Trophoblast cell (in vitro differentiated cells and primary cell): ENCODE data around the gene ITGA1.

Source experiments
- DNase-seq, 2 donors: peaks; one replicate each; pipeline ENCODE4 v3.0.0-alpha.2; 2016
- H2AFZ ChIP-seq: 2 replicates; pipeline ENCODE4 v1.6.1; 2013; ENCODE audit warnings: low read length, moderate library complexity, mild to moderate bottlenecking; ENCODE audit not compliant: insufficient read depth, poor library complexity
- H2AK5ac ChIP-seq: 2 replicates; pipeline ENCODE4 v1.6.1; 2013; ENCODE audit warnings: mild to moderate bottlenecking, low read length
- H2BK120ac ChIP-seq: 2 replicates; pipeline ENCODE4 v1.6.1; 2013; ENCODE audit warnings: low read length, mild to moderate bottlenecking, moderate library complexity; ENCODE audit not compliant: insufficient read depth, poor library complexity
- H2BK12ac ChIP-seq: 2 replicates; pipeline ENCODE4 v1.6.1; 2013; ENCODE audit warnings: mild to moderate bottlenecking, low read length, moderate library complexity
- H2BK5ac ChIP-seq: 2 replicates; pipeline ENCODE4 v1.6.1; 2013; ENCODE audit warnings: low read length, low read depth, moderate library complexity, mild to moderate bottlenecking; ENCODE audit not compliant: poor library complexity
- H3K14ac ChIP-seq: 2 replicates; pipeline ENCODE4 v1.6.1; 2013; ENCODE audit warnings: mild to moderate bottlenecking, low read length
- H3K18ac ChIP-seq: 2 replicates; pipeline ENCODE4 v1.6.1; 2013; ENCODE audit warnings: mild to moderate bottlenecking, low read length
- H3K23ac ChIP-seq: 2 replicates; pipeline ENCODE4 v1.6.1; 2013; ENCODE audit warnings: low read length
- H3K27ac ChIP-seq: 2 replicates; pipeline ENCODE4 v1.5.1; 2013; ENCODE audit warnings: low read depth, mild to moderate bottlenecking, inconsistent platforms, low read length, moderate library complexity
- H3K27me3 ChIP-seq: 2 replicates; pipeline ENCODE4 v1.6.1; 2013; ENCODE audit warnings: inconsistent platforms, mild to moderate bottlenecking, low read length, moderate library complexity; ENCODE audit not compliant: insufficient read depth
- H3K36me3 ChIP-seq, 2 experiments: 1 replicate in 1 of 2; 2 replicates in 1 of 2; pipeline ENCODE4 v1.6.1; 2013; ENCODE audit warnings: low read length in 2 of 2, mild to moderate bottlenecking in 2 of 2, moderate library complexity in 1 of 2; ENCODE audit not compliant: insufficient read depth in 2 of 2, control insufficient read depth in 1 of 2
- H3K4ac ChIP-seq: 2 replicates; pipeline ENCODE4 v1.6.1; 2013; ENCODE audit warnings: low read depth, mild to moderate bottlenecking, low read length, moderate library complexity
- H3K4me1 ChIP-seq, 2 experiments: 1 replicate in 1 of 2; 2 replicates in 1 of 2; pipeline ENCODE4 v1.6.1; 2013; ENCODE audit warnings: low read length in 2 of 2, mild to moderate bottlenecking in 2 of 2, moderate library complexity in 1 of 2; ENCODE audit not compliant: insufficient read depth in 2 of 2, control insufficient read depth in 1 of 2
- H3K4me2 ChIP-seq: 2 replicates; pipeline ENCODE4 v1.6.1; 2013; ENCODE audit warnings: inconsistent platforms, mild to moderate bottlenecking, low read length, moderate library complexity
- H3K4me3 ChIP-seq: 2 replicates; pipeline ENCODE4 v1.5.1; 2013; ENCODE audit warnings: mild to moderate bottlenecking, low read depth, low read length, inconsistent platforms
- H3K79me1 ChIP-seq: one replicate; pipeline ENCODE4 v1.6.1; 2013; ENCODE audit warnings: low read length
- H3K79me2 ChIP-seq: 2 replicates; pipeline ENCODE4 v1.6.1; 2013; ENCODE audit warnings: low read length, mild to moderate bottlenecking; ENCODE audit not compliant: control insufficient read depth, insufficient read depth, poor library complexity
- H3K9ac ChIP-seq: 2 replicates; pipeline ENCODE4 v1.6.1; 2013; ENCODE audit warnings: mild to moderate bottlenecking, low read length
- H3K9me3 ChIP-seq: 2 replicates; pipeline ENCODE4 v1.6.1; 2013; ENCODE audit warnings: low read depth, mild to moderate bottlenecking, control low read depth, inconsistent platforms, low read length; ENCODE audit not compliant: insufficient read depth
- H4K12ac ChIP-seq: 2 replicates; pipeline ENCODE4 v1.6.1; 2013; ENCODE audit warnings: low read depth, mild to moderate bottlenecking, low read length, moderate library complexity
- H4K8ac ChIP-seq: 2 replicates; pipeline ENCODE4 v1.6.1; 2013; ENCODE audit warnings: low read depth, mild to moderate bottlenecking, low read length, moderate library complexity
- H4K91ac ChIP-seq: one replicate; pipeline ENCODE4 v1.6.1; 2013; ENCODE audit warnings: low read depth, mild to moderate bottlenecking, low read length, moderate library complexity
- WGBS: extraction: QIAGEN DNeasy Blood & Tissue Kit; methylation state at CpG from one replicate; pipeline ENCODE4 v1.1.7; 2013; ENCODE audit warnings: missing lambda C conversion rate; ENCODE audit not compliant: insufficient read length, insufficient coverage; ENCODE audit errors: extremely low coverage; 5-methylcytosine and 5-hydroxymethylcytosine counted together

The ITGA1 gene

GRCh38 chr5:52829664-52830063 lies 41.9 kb downstream of the ITGA1 start:
- no peak overlapping the region for H2AK5ac ChIP-seq
- H3K4me1 ChIP-seq = no peaks in the 10 kb centered on the region
- H2BK5ac ChIP-seq = no peak overlapping the region
- no peak overlapping the region for H4K91ac ChIP-seq
- no peak overlapping the region for H3K18ac ChIP-seq
- H3K14ac ChIP-seq = no peak overlapping the region
- H2BK12ac ChIP-seq = no peak overlapping the region
- H3K27ac ChIP-seq = no peak overlapping the region
- H3K79me2 ChIP-seq = no peaks in the 10 kb centered on the region
- no peaks in the 10 kb centered on the region for H3K79me1 ChIP-seq
- no peak overlapping the region for H4K8ac ChIP-seq
- no peak overlapping the region for H2AFZ ChIP-seq
- H2BK120ac ChIP-seq = no peak overlapping the region
- H4K12ac ChIP-seq = no peak overlapping the region
- no peaks in the 10 kb centered on the region for H3K9me3 ChIP-seq
- no peak overlapping the region for H3K4ac ChIP-seq
- H3K23ac ChIP-seq = no peak overlapping the region
- peaks cover 0 to 2% of the 10 kb centered on the region in 2 experiments for H3K36me3 ChIP-seq
- H3K4me2 ChIP-seq = no peak overlapping the region
- no peak overlapping the region for H3K9ac ChIP-seq
- H3K4me3 ChIP-seq = no peak overlapping the region
- no peak for DNase-seq
- H3K27me3 ChIP-seq = no peaks in the 10 kb centered on the region

- no peak overlapping the region for H3K18ac ChIP-seq
- no peaks in the 10 kb centered on the region for H3K4me1 ChIP-seq
- H3K79me2 ChIP-seq = no peaks in the 10 kb centered on the region
- H3K4me3 ChIP-seq = no peak overlapping the region
- H2AFZ ChIP-seq = no peak overlapping the region
- no CpG with 5 or more reads among the region's 2 CpGs for WGBS
- H2BK120ac ChIP-seq = no peak overlapping the region
- H3K27me3 ChIP-seq = no peaks in the 10 kb centered on the region
- no peak overlapping the region for H2AK5ac ChIP-seq
- no peak overlapping the region for H3K14ac ChIP-seq
- no peaks in the 10 kb centered on the region for H3K9me3 ChIP-seq
- H4K12ac ChIP-seq = no peak overlapping the region
- no peak overlapping the region for H2BK12ac ChIP-seq
- no peak overlapping the region for H4K91ac ChIP-seq
- H3K4me2 ChIP-seq = no peak overlapping the region
- no peak overlapping the region for H3K9ac ChIP-seq
- DNase-seq = no peak
- no peak overlapping the region for H4K8ac ChIP-seq
- H3K79me1 ChIP-seq = no peaks in the 10 kb centered on the region
- H3K4ac ChIP-seq = no peak overlapping the region
- no peak overlapping the region for H3K27ac ChIP-seq
- peaks cover 0 to 2% of the 10 kb centered on the region in 2 experiments for H3K36me3 ChIP-seq
- H3K23ac ChIP-seq = no peak overlapping the region
- no peak overlapping the region for H2BK5ac ChIP-seq
Measured at GRCh38 chr5:52830650-52831049, 42.9 kb downstream of the ITGA1 start.

- no peak overlapping the region for H3K27ac ChIP-seq
- H3K4me2 ChIP-seq = no peak overlapping the region
- no peaks in the 10 kb centered on the region for H3K79me1 ChIP-seq
- H4K91ac ChIP-seq = no peak overlapping the region
- no peak overlapping the region for H2AFZ ChIP-seq
- no peak overlapping the region for H2BK120ac ChIP-seq
- H3K4ac ChIP-seq = no peak overlapping the region
- no peaks in the 10 kb centered on the region for H3K9me3 ChIP-seq
- H3K18ac ChIP-seq = no peak overlapping the region
- no peak for DNase-seq
- H3K14ac ChIP-seq = no peak overlapping the region
- no peaks in the 10 kb centered on the region for H3K79me2 ChIP-seq
- H3K4me1 ChIP-seq = no peaks in the 10 kb centered on the region
- no peaks in the 10 kb centered on the region for H3K27me3 ChIP-seq
- no CpG with 5 or more reads among the region's 2 CpGs for WGBS
- no peak overlapping the region for H2AK5ac ChIP-seq
- H4K8ac ChIP-seq = no peak overlapping the region
- no peak overlapping the region for H3K23ac ChIP-seq
- no peak overlapping the region for H2BK5ac ChIP-seq
- H4K12ac ChIP-seq = no peak overlapping the region
- no peak overlapping the region for H3K9ac ChIP-seq
- H2BK12ac ChIP-seq = no peak overlapping the region
- peaks cover 0 to 2% of the 10 kb centered on the region in 2 experiments for H3K36me3 ChIP-seq
- H3K4me3 ChIP-seq = no peak overlapping the region
Measured at GRCh38 chr5:52831786-52832511, 44.2 kb downstream of the ITGA1 start.

DNA sequence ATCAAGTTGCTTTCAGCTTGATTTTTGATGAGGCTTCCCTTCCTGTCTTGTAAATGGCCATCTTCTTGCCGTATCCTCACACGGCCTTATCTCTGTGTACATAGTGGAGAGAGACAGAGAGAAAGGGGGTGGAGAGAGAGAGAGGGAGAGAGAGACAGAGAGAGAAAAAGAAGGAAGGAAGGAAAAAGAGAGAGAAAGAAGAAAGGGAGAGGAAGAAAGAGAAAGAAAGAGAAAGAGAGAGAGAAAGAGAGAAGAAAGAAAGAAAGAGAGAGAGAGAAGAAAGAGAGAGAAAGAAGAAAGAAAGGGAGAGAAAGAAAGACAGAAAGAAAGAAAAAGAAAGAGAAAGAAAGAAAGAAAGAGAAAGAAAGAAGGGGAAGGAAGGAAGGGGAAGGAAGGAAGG lies 46.6 kb downstream of the ITGA1 start:
- Histone ChIP-seq H3K9me3 (no peaks in the 10 kb centered on the region), H3K4me3 (no peak overlapping the region), H3K27me3 (no peaks in the 10 kb centered on the region), H2AK5ac (no peak overlapping the region), H2BK5ac (no peak overlapping the region), H3K14ac (no peak overlapping the region), H3K79me1 (no peaks in the 10 kb centered on the region), H2AFZ (no peak overlapping the region), H3K4me2 (no peak overlapping the region), H3K4ac (no peak overlapping the region), H4K8ac (no peak overlapping the region), H3K27ac (no peak overlapping the region), H3K36me3 (peaks cover 0 to 2% of the 10 kb centered on the region in 2 experiments), H3K18ac (no peak overlapping the region), H3K79me2 (no peaks in the 10 kb centered on the region), H3K9ac (no peak overlapping the region), H4K12ac (no peak overlapping the region), H4K91ac (no peak overlapping the region), H2BK120ac (no peak overlapping the region), H3K23ac (no peak overlapping the region), H3K4me1 (no peaks in the 10 kb centered on the region), H2BK12ac (no peak overlapping the region)
- DNase-seq = no peak
- WGBS = no CpG with 5 or more reads among the region's 2 CpGs
